Keratinocyte (primary cell): ENCODE results near the gene HK1.

Experiments
- EZH2 ChIP-seq: IDR thresholded peaks from one replicate; pipeline ENCODE4 v1.6.1; 2012; ENCODE audit warnings: inconsistent platforms, mild to moderate bottlenecking, low read length, moderate library complexity
- TF ChIP-seq, protein P1 (sequence below), 3 experiments: IDR thresholded peaks in 1 of 3; conservative IDR thresholded peaks in 1 of 3; optimal IDR thresholded peaks in 1 of 3; 2 replicates in 2 of 3; 3 replicates in 1 of 3; pipeline versions ENCODE3 to v1.5.1; 2011; ENCODE audit warnings: low read length in 3 of 3, mild to moderate bottlenecking in 3 of 3, moderate library complexity in 2 of 3, control low read depth in 1 of 3, inconsistent platforms in 1 of 3; ENCODE audit not compliant: insufficient read depth in 2 of 3; ENCODE audit errors: extremely low read depth in 1 of 3

DNA sequence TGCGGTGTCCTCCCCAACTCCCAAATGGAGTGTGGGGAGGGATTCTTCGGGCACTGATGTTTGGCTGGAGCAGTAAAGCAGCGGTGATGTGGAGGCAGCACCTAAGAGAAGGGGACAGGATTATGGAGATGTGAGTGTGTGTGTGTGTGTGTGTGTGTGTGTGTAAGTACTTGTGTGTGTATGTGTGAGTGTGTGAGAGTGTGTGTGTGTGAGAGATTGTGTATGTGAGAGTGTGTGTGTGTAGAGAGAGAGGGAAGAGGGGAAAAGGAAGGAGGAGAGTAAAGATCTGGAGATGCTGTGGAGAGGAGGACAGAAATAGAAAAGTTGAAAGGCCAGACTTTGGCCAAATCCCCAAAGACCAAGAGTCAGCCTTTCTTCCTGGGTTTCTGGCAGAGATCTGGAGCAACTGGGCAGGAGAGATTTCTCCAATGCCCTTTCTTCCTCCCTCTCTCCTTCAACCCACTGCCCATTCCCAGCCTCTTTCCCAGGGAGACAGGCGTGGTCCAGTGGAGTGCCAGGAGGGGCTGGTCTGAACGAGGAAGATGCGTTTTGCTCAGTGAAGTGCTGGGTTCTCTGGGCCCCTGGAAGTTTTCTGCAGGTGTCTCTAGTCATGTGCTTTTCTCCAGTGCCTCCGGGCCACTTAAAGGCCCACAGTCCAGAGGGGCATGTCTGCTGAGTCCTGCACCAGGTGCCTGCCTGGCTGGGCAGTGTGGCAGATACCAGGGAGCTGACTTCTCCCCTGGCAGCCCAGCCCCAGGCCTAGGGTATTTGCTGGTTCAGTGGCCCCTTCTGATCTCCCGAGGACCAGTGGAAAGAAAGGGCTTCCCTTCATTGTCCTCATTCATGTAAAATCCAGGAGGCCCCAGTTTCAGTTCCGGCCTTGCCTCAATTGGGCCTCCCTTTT, 60.5 kb downstream of the HK1 start:
- TF ChIP-seq, protein P1, sequence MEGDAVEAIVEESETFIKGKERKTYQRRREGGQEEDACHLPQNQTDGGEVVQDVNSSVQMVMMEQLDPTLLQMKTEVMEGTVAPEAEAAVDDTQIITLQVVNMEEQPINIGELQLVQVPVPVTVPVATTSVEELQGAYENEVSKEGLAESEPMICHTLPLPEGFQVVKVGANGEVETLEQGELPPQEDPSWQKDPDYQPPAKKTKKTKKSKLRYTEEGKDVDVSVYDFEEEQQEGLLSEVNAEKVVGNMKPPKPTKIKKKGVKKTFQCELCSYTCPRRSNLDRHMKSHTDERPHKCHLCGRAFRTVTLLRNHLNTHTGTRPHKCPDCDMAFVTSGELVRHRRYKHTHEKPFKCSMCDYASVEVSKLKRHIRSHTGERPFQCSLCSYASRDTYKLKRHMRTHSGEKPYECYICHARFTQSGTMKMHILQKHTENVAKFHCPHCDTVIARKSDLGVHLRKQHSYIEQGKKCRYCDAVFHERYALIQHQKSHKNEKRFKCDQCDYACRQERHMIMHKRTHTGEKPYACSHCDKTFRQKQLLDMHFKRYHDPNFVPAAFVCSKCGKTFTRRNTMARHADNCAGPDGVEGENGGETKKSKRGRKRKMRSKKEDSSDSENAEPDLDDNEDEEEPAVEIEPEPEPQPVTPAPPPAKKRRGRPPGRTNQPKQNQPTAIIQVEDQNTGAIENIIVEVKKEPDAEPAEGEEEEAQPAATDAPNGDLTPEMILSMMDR (optimal IDR thresholded peaks at IDR 0.05 in 1 of 3, IDR thresholded peaks at IDR 0.05 in 1 of 3, conservative IDR thresholded peaks at IDR 0.05 in 1 of 3; ENCODE audit: extremely low read depth in 1 of 3, insufficient read depth in 2 of 3, low read length in 3 of 3): no peak
- TF ChIP-seq EZH2: no peak
